ENCODE measurements around the gene BANF1.
A peak's percentile ranks its signal among the peaks of the same experiment; 100 is the strongest.
"Not testable (repeated sequence)": the region's sequence is repeated elsewhere in the genome, so short reads cannot be mapped to it uniquely, and the experiment has no call there.

Gene BANF1

DNA sequence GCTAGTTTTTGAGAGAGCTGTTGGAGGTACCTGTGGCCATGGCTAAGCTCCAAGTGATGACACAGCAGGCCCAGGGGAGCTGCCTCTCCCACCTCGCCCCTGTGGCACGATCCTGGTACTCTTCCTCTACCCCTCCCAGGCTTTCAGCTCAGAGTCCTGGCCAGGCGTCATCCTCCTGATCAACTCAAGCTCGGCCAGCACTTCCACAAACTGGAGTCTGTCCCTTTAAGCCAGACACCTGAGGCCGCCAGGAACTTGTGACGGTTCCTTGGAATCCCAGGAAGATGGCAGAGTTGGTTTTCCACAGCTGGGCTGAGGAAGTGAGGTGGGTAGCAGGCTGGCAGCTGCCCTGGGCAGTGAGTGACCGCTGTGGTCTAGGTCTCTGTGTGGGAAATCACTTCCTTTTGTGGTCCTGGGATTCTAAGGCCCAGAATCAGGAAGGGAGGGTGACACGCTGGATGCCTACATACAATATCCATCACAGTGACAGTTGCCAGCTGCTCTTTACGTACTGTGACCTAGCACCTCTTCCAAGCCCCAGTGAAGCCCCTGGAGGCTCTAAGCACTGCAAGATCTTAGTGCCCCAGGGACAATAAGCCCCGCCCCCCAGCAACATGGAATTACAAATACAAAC is 6.3 kb downstream of the BANF1 start:
- DNase-seq (ENCODE audit: extremely low read depth in 1 of 2, low read depth in 1 of 2): no peak

DNA sequence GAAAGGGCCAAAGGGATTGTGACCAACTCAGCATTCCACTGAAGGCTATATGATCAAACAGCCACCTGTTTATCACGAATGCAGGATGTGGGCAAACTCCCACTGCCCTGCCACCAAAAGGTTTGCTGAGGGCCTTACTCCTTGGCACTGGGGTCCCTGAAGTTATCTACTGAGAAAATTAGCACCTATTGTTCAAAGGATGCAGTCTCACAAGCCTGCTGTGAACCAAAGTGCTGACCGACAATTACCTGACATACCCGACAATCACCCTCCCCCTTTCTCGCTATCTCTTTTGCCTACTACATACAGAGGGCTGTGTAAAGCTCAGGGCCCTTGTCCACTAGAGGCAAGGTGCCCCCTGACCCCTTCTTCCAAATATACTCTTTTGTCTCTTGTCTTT is 7.7 kb downstream of the BANF1 start:
- not testable (repeated sequence) for DNase-seq (ENCODE audit: extremely low read depth in 1 of 2, low read depth in 1 of 2)

GRCh38 chr11:66011239-66011784 is 9.0 kb downstream of the BANF1 start:
- no peak for DNase-seq (ENCODE audit: extremely low read depth in 1 of 2, low read depth in 1 of 2)

DNA sequence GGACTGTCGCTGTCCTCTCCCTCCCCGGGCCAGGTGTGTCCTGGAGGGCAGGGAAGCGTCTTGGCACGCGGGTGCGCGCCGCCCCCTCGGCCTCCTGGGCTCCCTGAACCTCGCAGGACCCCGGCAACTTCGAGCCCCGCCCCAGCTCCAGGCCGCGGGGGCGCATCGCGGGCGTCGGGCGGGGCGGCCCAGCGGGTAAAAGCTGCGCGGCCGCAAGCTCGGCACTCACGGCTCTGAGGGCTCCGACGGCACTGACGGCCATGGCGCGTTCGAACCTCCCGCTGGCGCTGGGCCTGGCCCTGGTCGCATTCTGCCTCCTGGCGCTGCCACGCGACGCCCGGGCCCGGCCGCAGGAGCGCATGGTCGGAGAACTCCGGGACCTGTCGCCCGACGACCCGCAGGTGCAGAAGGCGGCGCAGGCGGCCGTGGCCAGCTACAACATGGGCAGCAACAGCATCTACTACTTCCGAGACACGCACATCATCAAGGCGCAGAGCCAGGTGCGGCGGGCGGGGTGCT is 9.5 kb downstream of the BANF1 start, which contains the start of gene CST6:
TSS of gene CST6 (plus strand) at position 224 of the 519 bp plus-strand sequence. CDS start at position 261, 37 bp downstream.
- no peak for DNase-seq (ENCODE audit: extremely low read depth in 1 of 2, low read depth in 1 of 2)

GRCh38 chr11:66012371-66012945 is 10.2 kb downstream of the BANF1 start:
- DNase-seq (ENCODE audit: extremely low read depth in 1 of 2, low read depth in 1 of 2): no peak

GRCh38 chr11:66012946-66013761 is 10.9 kb downstream of the BANF1 start:
- DNase-seq (ENCODE audit: extremely low read depth in 1 of 2, low read depth in 1 of 2): no peak

DNA sequence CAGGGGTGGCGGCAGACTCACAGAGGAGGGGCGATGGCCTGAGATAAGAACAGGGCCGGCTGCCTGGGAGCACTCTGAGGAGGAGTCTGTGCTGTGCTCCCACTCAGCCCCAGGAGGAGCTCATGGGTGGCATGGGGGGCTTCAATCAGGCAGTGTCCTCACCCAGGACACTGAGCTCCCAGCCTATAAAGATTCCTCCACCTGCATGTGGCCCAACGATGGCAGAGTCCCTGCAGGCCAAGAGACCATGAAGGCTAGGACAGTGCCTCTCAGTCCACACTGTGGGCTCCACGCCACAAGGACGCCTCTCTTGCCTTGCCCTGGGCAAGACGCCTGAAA is 11.4 kb downstream of the BANF1 start:
- DNase-seq (ENCODE audit: extremely low read depth in 1 of 2, low read depth in 1 of 2): no peak

- no peak for DNase-seq (ENCODE audit: extremely low read depth in 1 of 2, low read depth in 1 of 2)
Measured at GRCh38 chr11:66014804-66015453, 12.6 kb downstream of the BANF1 start.

GRCh38 chr11:66015454-66015881 is 13.2 kb downstream of the BANF1 start:
- DNase-seq (ENCODE audit: extremely low read depth in 1 of 2, low read depth in 1 of 2): no peak

GRCh38 chr11:66015936-66016792 is 13.9 kb downstream of the BANF1 start:
- DNase-seq (ENCODE audit: extremely low read depth in 1 of 2, low read depth in 1 of 2): no peak

DNA sequence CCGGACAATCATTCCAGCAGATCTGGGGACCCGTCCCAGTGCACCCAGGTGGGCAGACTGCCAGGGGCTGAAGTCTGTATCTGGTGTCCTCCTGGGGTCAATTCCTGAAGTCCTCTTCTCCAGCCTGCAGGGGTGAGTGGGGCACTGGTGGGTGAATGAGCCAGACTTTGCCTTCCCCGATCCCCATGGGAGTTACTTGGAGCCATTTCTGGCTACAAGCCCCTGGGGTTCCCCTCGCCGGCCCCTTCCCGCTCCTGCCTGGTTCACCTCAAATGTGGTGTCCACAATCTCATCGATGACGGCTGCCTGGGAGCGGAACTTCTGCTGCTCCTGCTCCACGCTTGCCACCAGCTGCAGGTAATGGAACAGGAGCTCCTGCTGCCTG is 14.5 kb downstream of the BANF1 start:
- DNase-seq (ENCODE audit: extremely low read depth in 1 of 2, low read depth in 1 of 2): no peak

- DNase-seq (ENCODE audit: extremely low read depth in 1 of 2, low read depth in 1 of 2): no peak
Measured at GRCh38 chr11:66017321-66017720, 15.0 kb downstream of the BANF1 start.

GRCh38 chr11:66020212-66020611 is 17.9 kb downstream of the BANF1 start:
- DNase-seq (ENCODE audit: extremely low read depth in 1 of 2, low read depth in 1 of 2): no peak

- DNase-seq (ENCODE audit: extremely low read depth in 1 of 2, low read depth in 1 of 2): peak in 1 of 2 donors; percentile 32
Measured at GRCh38 chr11:66020618-66021357, 18.5 kb downstream of the BANF1 start.

DNA sequence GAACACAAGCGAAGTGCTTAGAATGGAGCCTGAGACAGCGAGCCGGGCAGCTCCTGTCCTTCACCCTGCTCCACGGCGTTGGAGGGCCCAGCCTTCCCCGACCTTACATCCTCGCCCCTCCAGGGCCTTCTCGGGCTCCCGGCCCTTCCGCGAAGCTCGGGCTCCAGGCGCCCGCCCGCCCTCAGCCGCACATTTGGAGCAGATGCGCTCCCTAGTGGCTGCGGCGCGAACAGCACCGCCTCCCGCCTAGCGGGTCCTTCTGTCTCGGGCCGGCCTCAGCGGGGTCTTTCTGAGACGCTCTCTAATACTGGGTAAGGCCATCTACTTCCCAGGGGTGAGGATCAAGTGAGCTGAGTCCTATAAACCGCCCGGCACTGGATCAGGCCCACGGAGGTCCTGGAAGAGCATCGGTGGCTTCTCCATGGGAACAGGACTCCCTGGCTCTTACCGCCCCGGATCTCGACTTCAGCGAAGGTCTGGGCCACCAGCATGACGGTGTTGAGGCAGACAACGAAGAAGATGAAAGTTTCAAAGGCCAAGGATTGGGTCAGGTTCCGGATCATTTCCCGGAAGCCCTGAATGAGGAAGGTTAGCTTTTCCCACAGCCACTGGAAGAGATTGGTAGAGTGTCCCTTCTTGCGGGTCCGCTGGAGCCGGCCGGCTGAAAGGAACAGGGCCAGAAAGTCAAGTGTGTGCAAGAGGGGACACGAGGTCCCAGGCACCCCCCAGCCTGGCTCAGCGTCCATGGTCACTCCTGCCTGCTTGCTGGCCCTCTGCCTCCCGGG is 20.3 kb downstream of the BANF1 start:
- peak; percentile 52 to 62 for DNase-seq (ENCODE audit: extremely low read depth in 1 of 2, low read depth in 1 of 2)

GRCh38 chr11:66023186-66023440 is 20.8 kb downstream of the BANF1 start:
- DNase-seq (ENCODE audit: extremely low read depth in 1 of 2, low read depth in 1 of 2): not testable (repeated sequence)

- DNase-seq (ENCODE audit: extremely low read depth in 1 of 2, low read depth in 1 of 2): no peak
Measured at GRCh38 chr11:66026017-66026529, 23.8 kb downstream of the BANF1 start, which contains the start of gene CATSPER1. TSS of gene CATSPER1 (minus strand) at chr11:66026479. CDS start at chr11:66026379, 100 bp downstream.

- no peak for DNase-seq (ENCODE audit: extremely low read depth in 1 of 2, low read depth in 1 of 2)
Measured at GRCh38 chr11:66032957-66033735, 30.8 kb downstream of the BANF1 start.

Data from stimulated activated CD8-positive, alpha-beta memory T cell treated with anti-CD3 and anti-CD28 coated beads, Interleukin-7, amount 100 ng/mL, for 48 hours (primary cell).